Measurements from ENCODE around the gene ELN.

The ELN gene

DNA sequence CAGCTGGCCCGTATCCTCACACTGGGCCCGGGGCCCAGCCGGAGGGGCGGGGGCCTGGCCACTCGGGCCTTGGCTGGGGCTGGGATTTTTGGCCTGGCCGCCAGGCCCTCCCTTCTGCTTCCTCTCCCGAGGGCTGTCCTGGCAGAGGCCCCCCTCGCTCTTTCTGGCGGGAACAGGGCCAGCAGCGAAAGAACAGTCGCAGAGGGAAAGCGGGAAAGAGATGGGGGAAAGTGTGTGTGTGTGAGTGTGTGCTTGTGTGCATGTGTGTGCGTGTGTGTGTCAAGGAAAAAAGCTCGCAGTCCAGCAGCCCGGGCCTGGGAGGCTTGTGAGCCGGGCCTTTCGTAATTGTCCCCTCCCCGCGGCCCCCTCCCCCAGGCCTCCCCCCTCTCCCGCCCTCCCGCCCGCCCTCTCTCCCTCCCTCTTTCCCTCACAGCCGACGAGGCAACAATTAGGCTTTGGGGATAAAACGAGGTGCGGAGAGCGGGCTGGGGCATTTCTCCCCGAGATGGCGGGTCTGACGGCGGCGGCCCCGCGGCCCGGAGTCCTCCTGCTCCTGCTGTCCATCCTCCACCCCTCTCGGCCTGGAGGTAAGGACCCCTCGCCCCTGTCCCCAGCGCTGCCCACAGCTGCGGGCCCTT, at the start of gene ELN:
Gene ELN, plus strand, starts transcription at position 491 of the 638 bp plus-strand sequence. Its CDS starts 15 bp downstream, at position 506.
- no peak for TF ChIP-seq GATA2 (IDR thresholded peaks at IDR 0.05; ENCODE audit: low read depth, low read length)
- TF ChIP-seq GATA3 (IDR thresholded peaks at IDR 0.05; ENCODE audit: low read depth, low read length): no peak

DNA sequence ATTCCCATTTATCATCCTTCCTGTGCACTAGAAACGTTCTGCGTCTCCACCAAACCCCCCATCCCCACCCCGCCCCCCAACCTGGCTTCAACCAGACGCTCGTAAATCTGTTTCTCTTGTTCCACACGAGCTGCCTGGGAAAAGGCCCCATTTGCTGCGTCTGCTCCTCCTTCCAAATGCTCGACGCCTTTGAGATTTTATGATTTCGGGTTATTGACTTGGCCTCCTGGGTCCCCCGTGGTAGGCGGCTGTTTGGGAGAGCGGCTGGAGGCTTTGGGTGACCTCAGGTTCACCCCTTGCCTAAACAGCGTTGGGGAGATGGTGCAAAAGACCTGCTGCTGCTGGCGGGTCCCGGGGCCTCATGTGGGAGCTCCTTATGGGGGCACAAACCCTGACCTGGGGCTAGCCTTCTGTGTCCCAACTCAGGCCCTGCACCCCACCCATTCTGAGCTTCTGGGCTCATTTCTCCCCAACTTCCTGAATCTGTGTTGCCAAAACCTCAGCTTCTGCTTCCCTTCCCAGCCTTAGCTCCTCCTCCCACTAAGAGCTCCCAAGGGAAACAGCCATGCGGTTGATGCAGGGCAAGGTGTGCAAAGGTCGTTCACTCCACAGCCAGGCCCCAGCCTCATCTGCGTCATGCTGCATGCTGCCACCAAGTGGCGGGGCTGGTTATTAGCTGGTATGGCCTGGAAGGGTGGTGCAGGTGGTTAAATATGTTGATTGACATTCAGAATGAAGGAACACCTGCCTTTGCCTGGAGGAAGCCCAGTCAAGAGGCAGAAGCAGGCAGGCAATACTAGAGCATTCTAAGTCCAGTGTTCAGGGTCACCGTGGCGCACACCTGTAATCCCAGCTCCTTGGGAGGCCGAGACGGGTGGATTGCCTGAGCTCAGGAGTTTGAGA, 49.1 kb upstream of the ELN start:
- TF ChIP-seq GATA2 (IDR thresholded peaks at IDR 0.05; ENCODE audit: low read depth, low read length) (no peak), GATA3 (IDR thresholded peaks at IDR 0.05; ENCODE audit: low read depth, low read length) (no peak)

DNA sequence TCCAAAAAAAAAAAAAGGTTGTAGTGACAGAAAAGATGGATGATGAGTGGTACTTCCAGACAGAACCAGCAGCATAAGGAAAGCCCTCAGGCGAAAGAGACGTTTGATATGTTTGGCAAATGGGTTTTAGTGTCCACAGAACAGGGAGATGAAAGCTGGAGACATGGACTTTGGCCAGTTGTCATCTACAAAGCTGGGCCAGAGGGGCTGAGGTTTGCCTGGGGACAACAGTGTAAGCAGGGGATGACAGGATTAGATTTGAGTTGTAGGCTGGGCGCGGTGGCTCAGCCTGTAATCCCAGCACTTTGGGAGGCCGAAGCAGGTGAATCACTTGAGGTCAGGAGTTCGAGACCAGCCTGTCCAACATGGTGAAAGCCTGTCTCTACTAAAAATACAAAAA, 47.8 kb upstream of the ELN start:
- TF ChIP-seq GATA3 (IDR thresholded peaks at IDR 0.05; ENCODE audit: low read depth, low read length) (no peak), GATA2 (IDR thresholded peaks at IDR 0.05; ENCODE audit: low read depth, low read length) (no peak)

DNA sequence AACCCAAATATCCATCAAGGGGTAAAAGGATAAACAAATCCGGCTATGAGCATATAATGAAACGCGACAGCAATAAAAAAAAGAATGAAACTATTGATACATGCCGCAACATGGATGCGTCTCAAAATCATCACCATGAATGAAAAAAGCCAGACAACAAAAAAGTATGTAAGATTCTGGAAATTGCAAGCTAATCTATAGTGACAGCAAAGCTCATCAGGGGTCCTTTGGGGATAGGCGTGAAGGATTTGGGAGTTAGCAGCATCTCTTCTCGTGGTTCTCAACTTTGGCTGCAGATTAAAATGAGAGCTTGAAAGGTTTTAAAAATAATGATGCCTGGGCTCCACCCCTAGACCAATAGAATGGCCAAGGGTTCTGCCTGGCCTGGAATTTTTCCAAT, 46.0 kb upstream of the ELN start:
- TF ChIP-seq GATA3 (IDR thresholded peaks at IDR 0.05; ENCODE audit: low read depth, low read length): no peak
- TF ChIP-seq GATA2 (IDR thresholded peaks at IDR 0.05; ENCODE audit: low read depth, low read length): no peak

DNA sequence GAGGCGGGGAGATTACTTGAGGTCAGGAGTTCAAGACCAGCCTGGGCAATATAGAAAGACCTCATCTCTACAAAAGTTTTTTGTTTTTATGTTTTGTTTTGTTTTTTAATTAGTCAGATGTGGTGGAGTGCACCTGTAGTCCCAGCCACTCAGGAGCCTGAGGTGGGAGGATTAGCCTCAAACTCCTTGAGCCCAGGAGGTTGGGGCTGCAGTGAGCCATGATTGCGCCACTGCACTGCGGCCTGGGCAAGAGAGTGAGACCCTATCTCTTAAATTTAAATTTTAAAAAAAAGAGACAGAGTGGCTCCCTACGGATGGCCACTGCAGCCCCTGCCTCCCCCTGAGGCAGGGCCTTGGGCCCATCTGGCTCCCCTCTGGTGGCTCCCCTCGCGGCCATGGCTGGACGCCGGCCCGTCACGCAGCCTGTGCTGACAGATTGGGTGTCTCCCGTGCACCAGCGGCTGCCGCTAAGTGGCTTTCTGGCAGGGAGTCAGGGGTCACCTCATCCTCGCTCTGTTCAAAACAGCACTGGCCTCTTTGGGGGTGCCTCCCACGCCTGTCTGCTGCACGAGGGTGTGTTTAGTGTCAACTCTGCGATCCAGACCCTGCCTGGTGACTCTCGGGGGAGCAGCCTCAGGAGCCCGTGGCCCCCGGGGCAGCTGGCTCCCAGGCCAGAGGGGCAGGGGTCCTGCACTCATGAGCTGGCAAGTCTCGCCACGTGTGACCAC, 44.4 kb upstream of the ELN start:
- TF ChIP-seq GATA2 (IDR thresholded peaks at IDR 0.05; ENCODE audit: low read depth, low read length) (no peak), GATA3 (IDR thresholded peaks at IDR 0.05; ENCODE audit: low read depth, low read length) (no peak)

DNA sequence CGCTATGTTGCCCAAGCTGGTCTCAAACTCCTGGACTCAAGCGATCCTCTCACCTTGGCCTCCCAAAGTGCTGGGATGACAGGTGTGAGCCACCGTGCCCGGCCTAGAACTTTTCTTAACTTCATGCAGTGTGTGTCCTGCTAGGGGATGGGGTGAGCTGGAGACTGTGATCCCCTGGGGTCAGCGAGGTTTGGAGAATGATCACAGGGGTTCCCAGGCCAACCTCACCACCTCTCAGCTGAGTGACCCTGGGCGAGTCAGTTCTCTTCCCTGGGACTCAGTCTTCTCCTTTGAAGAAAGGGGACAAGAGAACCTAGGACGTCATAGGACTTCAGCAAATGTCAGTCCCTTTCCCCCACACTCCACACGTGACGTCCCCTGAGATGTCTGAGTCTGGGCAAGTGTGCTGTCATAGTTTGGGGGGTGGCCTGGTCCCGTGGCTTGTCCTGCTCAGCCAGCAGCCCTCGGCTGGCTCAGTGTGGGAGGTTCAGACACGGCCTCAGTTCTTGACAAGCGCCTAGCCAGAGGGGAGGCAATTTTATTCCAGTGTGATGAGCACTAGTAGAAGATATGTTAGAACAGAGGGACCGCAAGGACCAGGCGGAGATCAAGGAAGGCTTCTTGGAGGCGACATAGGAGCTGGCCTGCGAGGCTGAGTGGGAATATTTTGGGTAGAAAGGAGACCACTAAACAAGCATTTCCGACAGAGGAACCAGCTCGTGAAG, 43.3 kb upstream of the ELN start:
- TF ChIP-seq GATA3 (IDR thresholded peaks at IDR 0.05; ENCODE audit: low read depth, low read length) (no peak), GATA2 (IDR thresholded peaks at IDR 0.05; ENCODE audit: low read depth, low read length) (no peak)

DNA sequence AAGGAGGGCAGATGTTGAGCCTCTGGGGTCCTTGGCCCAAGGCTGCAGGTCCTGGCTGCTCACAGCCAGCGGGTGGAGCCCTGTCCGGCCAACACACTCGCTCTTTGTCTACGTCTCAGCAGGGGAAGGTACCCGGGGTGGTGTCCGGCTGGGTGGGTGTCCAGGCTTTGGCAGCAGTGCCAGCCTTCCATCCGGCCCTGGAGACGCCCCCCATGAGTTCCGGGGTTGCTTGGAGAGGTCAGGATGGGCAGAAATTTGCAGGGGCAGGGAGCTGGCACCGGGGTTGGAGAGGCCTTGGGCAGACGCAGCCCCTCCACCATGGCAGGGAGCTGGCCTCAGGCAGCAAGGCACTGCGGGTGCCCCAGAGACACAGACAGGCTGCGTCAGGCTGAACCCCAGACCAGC, 42.2 kb upstream of the ELN start:
- TF ChIP-seq GATA2 (IDR thresholded peaks at IDR 0.05; ENCODE audit: low read depth, low read length): no peak
- TF ChIP-seq GATA3 (IDR thresholded peaks at IDR 0.05; ENCODE audit: low read depth, low read length): no peak

DNA sequence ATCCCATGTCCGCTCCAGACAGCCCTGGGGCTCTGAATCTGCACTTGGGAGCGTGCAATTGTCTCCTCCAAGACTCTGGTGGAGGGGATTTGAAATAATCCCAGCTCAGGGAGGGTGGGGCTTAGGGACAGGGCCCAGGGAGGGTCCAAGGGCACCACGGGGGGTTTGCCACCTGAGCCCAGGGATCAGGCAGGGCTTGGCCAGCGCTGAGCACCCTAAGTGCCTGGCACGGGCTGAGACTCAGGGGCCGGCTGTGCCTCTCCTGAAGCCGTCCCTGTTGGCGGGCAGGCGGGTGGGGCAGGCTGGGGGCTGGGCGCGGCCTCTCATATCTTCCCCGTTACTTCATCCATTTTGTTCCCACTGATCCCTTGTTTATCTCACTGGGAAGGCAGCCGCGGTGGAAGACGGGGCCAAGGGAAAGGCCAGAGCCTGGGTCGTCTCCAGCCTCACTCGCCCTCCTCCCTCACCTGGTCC, 41.8 kb upstream of the ELN start:
- TF ChIP-seq GATA2 (IDR thresholded peaks at IDR 0.05; ENCODE audit: low read depth, low read length) (no peak), GATA3 (IDR thresholded peaks at IDR 0.05; ENCODE audit: low read depth, low read length) (no peak)

DNA sequence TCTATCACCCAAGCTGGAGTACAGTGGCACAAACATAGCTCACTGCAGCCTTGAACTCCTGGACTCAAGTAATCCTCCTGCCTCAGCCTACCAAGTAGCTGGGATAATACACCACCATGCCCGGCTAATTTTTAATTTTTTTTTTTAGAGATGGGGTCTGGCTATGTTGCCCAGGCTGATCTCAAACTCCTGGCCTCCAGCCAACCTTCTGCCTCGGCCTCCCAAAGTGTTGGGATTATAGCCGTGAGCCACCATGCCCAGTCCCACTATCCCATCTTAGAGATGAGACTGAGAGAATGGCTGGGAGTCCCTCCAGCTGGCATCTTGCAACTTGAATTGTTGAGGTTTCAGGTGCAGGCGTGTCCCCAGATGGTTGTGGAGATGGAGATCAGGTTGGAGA, 40.7 kb upstream of the ELN start:
- TF ChIP-seq GATA2 (IDR thresholded peaks at IDR 0.05; ENCODE audit: low read depth, low read length): no peak
- no peak for TF ChIP-seq GATA3 (IDR thresholded peaks at IDR 0.05; ENCODE audit: low read depth, low read length)

DNA sequence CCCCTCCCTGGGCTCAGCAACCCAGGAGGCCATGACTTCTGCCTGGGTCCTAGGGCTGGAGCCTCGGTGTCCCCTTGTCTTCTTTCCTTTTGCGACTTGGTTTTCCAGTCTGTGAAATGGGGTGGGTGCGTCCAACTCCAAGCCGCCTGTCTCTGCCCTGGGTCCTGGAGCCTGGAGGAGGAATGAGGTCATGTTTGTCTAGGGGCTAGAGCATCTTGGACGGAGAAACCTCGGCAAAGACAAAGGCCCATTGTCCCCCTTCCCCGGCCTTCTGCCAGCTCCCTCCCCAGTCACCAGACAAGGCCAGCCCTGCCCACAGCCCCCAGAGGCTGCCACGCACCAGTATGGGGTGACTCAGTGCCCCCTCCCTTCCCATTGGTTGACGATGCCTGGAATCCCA, 39.8 kb upstream of the ELN start:
- TF ChIP-seq GATA2 (IDR thresholded peaks at IDR 0.05; ENCODE audit: low read depth, low read length) (no peak), GATA3 (IDR thresholded peaks at IDR 0.05; ENCODE audit: low read depth, low read length) (no peak)

DNA sequence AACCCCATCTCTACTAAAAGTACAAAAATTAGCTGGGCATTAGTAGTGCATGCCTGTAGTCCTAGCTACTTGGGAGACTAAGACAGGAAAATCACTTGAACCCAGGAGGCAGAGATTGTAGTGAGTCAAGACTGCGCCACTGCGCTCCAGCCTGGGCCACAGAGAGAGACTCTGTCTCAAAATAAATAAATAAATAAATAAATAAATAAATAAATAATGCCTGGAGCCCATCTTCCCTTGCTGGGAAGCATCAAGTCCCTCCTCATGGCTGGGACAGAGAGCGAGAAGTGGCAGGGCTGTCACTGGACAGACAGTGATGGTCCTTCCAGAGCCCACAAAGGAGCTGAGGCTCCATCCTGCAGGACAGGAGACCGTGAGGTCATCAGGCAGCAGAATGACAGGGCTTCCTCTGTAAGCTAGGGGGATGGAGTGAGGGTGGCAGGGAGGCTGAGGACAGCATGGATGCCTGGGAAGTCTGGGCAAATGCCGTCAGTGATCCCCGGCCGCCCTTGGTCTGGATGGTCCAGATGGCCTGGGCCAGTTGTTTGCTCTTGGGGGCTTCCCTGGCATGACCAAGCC, 36.4 kb upstream of the ELN start:
- TF ChIP-seq GATA2 (IDR thresholded peaks at IDR 0.05; ENCODE audit: low read depth, low read length) (no peak), GATA3 (IDR thresholded peaks at IDR 0.05; ENCODE audit: low read depth, low read length) (no peak)

DNA sequence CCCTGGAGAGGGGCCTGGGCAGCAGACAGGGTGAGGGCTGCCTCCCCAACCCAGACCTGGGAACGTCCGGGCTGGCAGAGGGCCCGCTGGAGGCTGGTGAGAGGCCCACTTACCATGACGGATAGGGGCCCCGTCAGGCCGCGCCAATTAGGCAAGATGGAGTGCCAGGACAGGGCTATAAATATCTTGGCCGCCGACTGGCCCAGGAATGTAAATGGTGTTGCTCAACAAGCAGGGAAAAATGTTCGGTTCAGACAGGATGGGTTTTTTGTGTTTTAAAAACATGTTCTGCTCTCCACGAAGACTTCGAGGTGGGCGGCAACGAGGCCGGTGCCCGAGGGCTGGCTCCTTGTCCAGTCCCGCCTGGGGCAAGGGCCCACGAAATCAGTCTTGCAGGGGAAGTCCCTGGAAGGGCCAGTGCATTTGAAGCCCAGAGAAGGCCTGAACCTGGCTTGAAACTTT, 35.8 kb upstream of the ELN start:
- TF ChIP-seq GATA2 (IDR thresholded peaks at IDR 0.05; ENCODE audit: low read depth, low read length) (no peak), GATA3 (IDR thresholded peaks at IDR 0.05; ENCODE audit: low read depth, low read length) (no peak)

DNA sequence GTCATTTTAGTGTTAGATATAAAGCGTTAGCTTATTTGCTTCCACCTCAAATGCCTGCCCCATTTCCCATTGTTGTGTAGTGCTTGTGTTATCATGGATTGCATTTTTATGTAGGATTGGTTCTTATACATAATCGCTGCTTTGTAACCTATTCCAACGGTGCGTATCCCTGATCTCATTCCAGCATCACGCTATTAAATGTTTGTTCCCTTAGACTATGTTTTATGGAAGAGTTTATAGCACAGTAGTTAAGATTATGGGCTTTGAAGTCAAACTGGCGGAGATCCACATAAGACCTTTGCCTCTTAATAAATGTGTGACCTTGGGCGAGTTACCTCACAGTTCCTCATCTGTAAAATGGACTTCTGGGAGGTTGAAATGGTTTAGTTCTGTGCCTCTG, 34.0 kb upstream of the ELN start:
- TF ChIP-seq GATA3 (IDR thresholded peaks at IDR 0.05; ENCODE audit: low read depth, low read length) (no peak), GATA2 (IDR thresholded peaks at IDR 0.05; ENCODE audit: low read depth, low read length) (no peak)
